Measurements from ENCODE around the gene DLGAP1. TPM values are rescaled to one million over a fixed set of nuclear protein-coding genes. Genes with fewer than 3 reads are reported as not detected.

The DLGAP1 gene
- total RNA-seq, 1 experiment from 2014 or later = 0.07 TPM

GRCh38 chr18:4454537-4455112 is 482 bp downstream of the DLGAP1 start:
- no TSS peak for BruUV-seq (replicated peaks)
- H3K27ac Mint-ChIP-seq (ENCODE audit: unreplicated experiment) = no peak overlapping the region
- POLR2A ChIA-PET = no interaction called here

GRCh38 chr18:4453874-4454536 is 1.1 kb downstream of the DLGAP1 start:
- Histone ChIP-seq H3K36me3 (ENCODE audit: control insufficient read depth, insufficient read depth, low read length) (no peaks in the 10 kb centered on the region), H3K9me3 (no peaks in the 10 kb centered on the region), H3K4me1 (peaks cover 6% of the 10 kb centered on the region; the same call in 1 of the 2 replicates), H3K4me3 (ENCODE audit: low read depth, low read length) (no peak overlapping the region), H3K27me3 (replicated peaks; ENCODE audit: control insufficient read depth, insufficient read depth, low read length) (no peaks in the 10 kb centered on the region)
- intact Hi-C loops (cut with micrococcal nuclease; ENCODE audit: unreplicated experiment) = no loop called here
- peaks cover 15% of the 10 kb centered on the region for H3K4me1 Mint-ChIP-seq (ENCODE audit: low read depth, unreplicated experiment)
- DNase-seq = no peak
- H3K9me3 Mint-ChIP-seq (ENCODE audit: unreplicated experiment) = no peaks in the 10 kb centered on the region
- H3K36me3 Mint-ChIP-seq (ENCODE audit: insufficient read depth, unreplicated experiment) = no peaks in the 10 kb centered on the region
- no TSS peak for BruUV-seq (replicated peaks)
- TF ChIP-seq CTCF (IDR thresholded peaks at IDR 0.05; ENCODE audit: insufficient read depth in 1 of 2, low read depth in 1 of 2, low read length in 1 of 2, severe bottlenecking in 1 of 2, unreplicated experiment in 1 of 2) = no peak
- CTCF ChIA-PET = no interaction called here
- POLR2A ChIA-PET = no interaction called here
- H3K4me3 Mint-ChIP-seq (ENCODE audit: unreplicated experiment) = no peak overlapping the region
- no peak overlapping the region for H3K27ac Mint-ChIP-seq (ENCODE audit: unreplicated experiment)
- no peaks in the 10 kb centered on the region for H3K27me3 Mint-ChIP-seq (ENCODE audit: insufficient read depth, unreplicated experiment)

More at GRCh38 chr18:4454537-4455112, 482 bp downstream of the DLGAP1 start:
- H3K4me1 Mint-ChIP-seq (ENCODE audit: low read depth, unreplicated experiment) = peaks cover 13% of the 10 kb centered on the region
- H3K27me3 ChIP-seq (replicated peaks; ENCODE audit: control insufficient read depth, insufficient read depth, low read length) = no peaks in the 10 kb centered on the region
- no peak overlapping the region for H3K4me3 Mint-ChIP-seq (ENCODE audit: unreplicated experiment)
- intact Hi-C loops (cut with micrococcal nuclease; ENCODE audit: unreplicated experiment) = no loop called here
- no peaks in the 10 kb centered on the region for H3K9me3 ChIP-seq
- no peaks in the 10 kb centered on the region for H3K36me3 Mint-ChIP-seq (ENCODE audit: insufficient read depth, unreplicated experiment)
- TF ChIP-seq CTCF (IDR thresholded peaks at IDR 0.05; ENCODE audit: insufficient read depth in 1 of 2, low read depth in 1 of 2, low read length in 1 of 2, severe bottlenecking in 1 of 2, unreplicated experiment in 1 of 2) = no peak
- H3K27me3 Mint-ChIP-seq (ENCODE audit: insufficient read depth, unreplicated experiment) = no peaks in the 10 kb centered on the region
- no peak overlapping the region for H3K4me3 ChIP-seq (ENCODE audit: low read depth, low read length)
- CTCF ChIA-PET = no interaction called here
- DNase-seq = no peak
- peaks cover 6% of the 10 kb centered on the region; the same call in 1 of the 2 replicates for H3K4me1 ChIP-seq
- no peaks in the 10 kb centered on the region for H3K36me3 ChIP-seq (ENCODE audit: control insufficient read depth, insufficient read depth, low read length)
- H3K9me3 Mint-ChIP-seq (ENCODE audit: unreplicated experiment) = no peaks in the 10 kb centered on the region

- DNase-seq = no peak
- no peak overlapping the region for H3K4me3 ChIP-seq (ENCODE audit: low read depth, low read length)
- H3K9me3 Mint-ChIP-seq (ENCODE audit: unreplicated experiment) = no peaks in the 10 kb centered on the region
- intact Hi-C loops (cut with micrococcal nuclease; ENCODE audit: unreplicated experiment) = no loop called here
- BruUV-seq (replicated peaks) = no TSS peak
- TF ChIP-seq CTCF (IDR thresholded peaks at IDR 0.05; ENCODE audit: insufficient read depth in 1 of 2, low read depth in 1 of 2, low read length in 1 of 2, severe bottlenecking in 1 of 2, unreplicated experiment in 1 of 2) = no peak
- ChIA-PET CTCF (no interaction called here), POLR2A (no interaction called here)
- no peaks in the 10 kb centered on the region for H3K27me3 ChIP-seq (replicated peaks; ENCODE audit: control insufficient read depth, insufficient read depth, low read length)
- no peaks in the 10 kb centered on the region for H3K36me3 ChIP-seq (ENCODE audit: control insufficient read depth, insufficient read depth, low read length)
- no peaks in the 10 kb centered on the region for H3K36me3 Mint-ChIP-seq (ENCODE audit: insufficient read depth, unreplicated experiment)
- H3K9me3 ChIP-seq = no peaks in the 10 kb centered on the region
- H3K4me3 Mint-ChIP-seq (ENCODE audit: unreplicated experiment) = no peak overlapping the region
- no peak overlapping the region for H3K27ac Mint-ChIP-seq (ENCODE audit: unreplicated experiment)
- H3K4me1 ChIP-seq = peaks cover 6% of the 10 kb centered on the region; the same call in 1 of the 2 replicates
- H3K27me3 Mint-ChIP-seq (ENCODE audit: insufficient read depth, unreplicated experiment) = no peaks in the 10 kb centered on the region
- peaks cover 15% of the 10 kb centered on the region for H3K4me1 Mint-ChIP-seq (ENCODE audit: low read depth, unreplicated experiment)
Measured at GRCh38 chr18:4453567-4453873, 1.6 kb downstream of the DLGAP1 start.

Measured in Caco-2 (cell line).